Measurements from ENCODE around the gene PPP6R2. TPM values are rescaled to one million over a fixed set of nuclear protein-coding genes. Genes with fewer than 3 reads are reported as not detected.

PPP6R2 gene
- total and polyA plus RNA-seq, 10 donors, result 23.6 to 76.2 (median 62.1) TPM

- 1 to 17% (median 3%) methylated on average over 8 to 97 of the region's 97 CpGs for WGBS, 5 donors
- H3K4me3 ChIP-seq, result peak within 1 kb of the TSS; percentile 57 to 97 (median 80)
- TF ChIP-seq POLR2AphosphoS5 (IDR thresholded peaks at IDR 0.05) (peak; percentile 71 to 81 (median 75)), CTCF (IDR thresholded peaks at IDR 0.05 in 8 of 11, conservative IDR thresholded peaks at IDR 0.05 in 3 of 11) (no peak), POLR2A (IDR thresholded peaks at IDR 0.05) (peak in 1 of 3 donors; percentile 54)
- H3K27ac ChIP-seq, result peak within 1 kb of the TSS; percentile 74 to 91 (median 84)
- H3K9me3 ChIP-seq, result no peaks in the 10 kb centered on the region
- peaks cover 0 to 11% (median 0%) of the 10 kb centered on the region in 7 donors for H3K27me3 ChIP-seq (replicated peaks in 1 of 7)
- intact Hi-C loops (cut with DNase I; ENCODE audit: low total_unique reads), result loop anchor here (10.0 kb wide), 1 partner anchor 130 kb away; the partner anchor contains the start of gene PPP6R2
- peaks cover 43 to 52% (median 48%) of the 10 kb centered on the region in 6 donors for H3K4me1 ChIP-seq
- peak; percentile 97 for DNase-seq
- no peaks in the 10 kb centered on the region for H3K36me3 ChIP-seq
Measured at GRCh38 chr22:50474710-50475651, 131.9 kb downstream of the PPP6R2 start, which contains the start of gene SBF1. Gene SBF1 (minus strand): TSS chr22:50475035. CDS start chr22:50474840, 195 bp downstream.

- no peaks in the 10 kb centered on the region for H3K9me3 ChIP-seq
- peak overlapping the region in 6 of 8 donors; percentile 57 to 97 (median 86) for H3K4me3 ChIP-seq
- TF ChIP-seq POLR2A (IDR thresholded peaks at IDR 0.05) (no peak), CTCF (IDR thresholded peaks at IDR 0.05 in 8 of 11, conservative IDR thresholded peaks at IDR 0.05 in 3 of 11) (no peak), POLR2AphosphoS5 (IDR thresholded peaks at IDR 0.05) (no peak)
- 86 to 92% (median 90%) methylated on average over 6 of the region's 6 CpGs for WGBS, 5 donors
- H3K27ac ChIP-seq, result peak overlapping the region in 4 of 8 donors; percentile 86 to 91 (median 90)
- intact Hi-C loops (cut with DNase I; ENCODE audit: low total_unique reads), result loop anchor here (10.0 kb wide), 1 partner anchor 131 kb away; the partner anchor contains the start of gene PPP6R2
- no peak for DNase-seq
- H3K4me1 ChIP-seq, result peaks cover 38 to 46% (median 42%) of the 10 kb centered on the region in 6 donors
- peaks cover 0 to 17% (median under 1%) of the 10 kb centered on the region in 7 donors for H3K27me3 ChIP-seq (replicated peaks in 1 of 7)
- H3K36me3 ChIP-seq, result no peaks in the 10 kb centered on the region
Measured at GRCh38 chr22:50475652-50476002, 132.5 kb downstream of the PPP6R2 start.

- TF ChIP-seq CTCF (IDR thresholded peaks at IDR 0.05 in 8 of 11, conservative IDR thresholded peaks at IDR 0.05 in 3 of 11), result no peak
- TF ChIP-seq POLR2AphosphoS5 (IDR thresholded peaks at IDR 0.05), result no peak
- TF ChIP-seq POLR2A (IDR thresholded peaks at IDR 0.05), result no peak
- intact Hi-C loops (cut with DNase I; ENCODE audit: low total_unique reads), result loop anchor here (10.0 kb wide), 1 partner anchor 132 kb away; the partner anchor contains the start of gene PPP6R2
- Histone ChIP-seq H3K27ac (no peak overlapping the region), H3K4me3 (no peak overlapping the region), H3K36me3 (no peaks in the 10 kb centered on the region), H3K9me3 (no peaks in the 10 kb centered on the region), H3K27me3 (replicated peaks in 1 of 7) (peaks cover 0 to 30% (median 13%) of the 10 kb centered on the region in 7 donors), H3K4me1 (peaks cover 26 to 45% (median 40%) of the 10 kb centered on the region in 6 donors)
- no peak for DNase-seq
- WGBS, 5 donors, result 70 to 84% (median 82%) methylated on average over 7 of the region's 7 CpGs
Measured at GRCh38 chr22:50476868-50477267, 133.7 kb downstream of the PPP6R2 start.

Data from spleen (tissue), 11 donors.